Mesenchymal stem cell (in vitro differentiated cells and primary cell): ENCODE results near the gene SMS. TPM values are rescaled to one million over a fixed set of nuclear protein-coding genes. Genes with fewer than 3 reads are reported as not detected.

Source experiments
- DNase-seq: peaks from one replicate; pipeline ENCODE4 v3.0.0-alpha.2; 2013
- H2AFZ ChIP-seq: one replicate; pipeline ENCODE4 v1.6.1; 2013; ENCODE audit warnings: low read depth, mild to moderate bottlenecking, control low read depth, inconsistent platforms, low read length, moderate library complexity
- H2AK5ac ChIP-seq: 2 replicates; pipeline ENCODE4 v1.6.1; 2013; ENCODE audit warnings: low read length, moderate library complexity, mild to moderate bottlenecking, inconsistent platforms; ENCODE audit not compliant: severe bottlenecking
- H2BK120ac ChIP-seq: one replicate; pipeline ENCODE4 v1.6.1; 2013; ENCODE audit warnings: low read depth, mild to moderate bottlenecking, inconsistent platforms, low read length, moderate library complexity
- H2BK12ac ChIP-seq, 2 experiments: one replicate each; pipeline ENCODE4 v1.6.1; 2013; ENCODE audit warnings: inconsistent platforms in 2 of 2, low read length in 2 of 2, mild to moderate bottlenecking in 2 of 2, moderate library complexity in 2 of 2, control low read depth in 1 of 2
- H2BK15ac ChIP-seq: one replicate; pipeline ENCODE4 v1.6.1; 2013; ENCODE audit warnings: mild to moderate bottlenecking, low read depth, inconsistent platforms; ENCODE audit not compliant: poor library complexity, severe bottlenecking
- H2BK5ac ChIP-seq: 2 replicates; pipeline ENCODE4 v1.6.1; 2013; ENCODE audit warnings: low read depth, mild to moderate bottlenecking, low read length, control low read depth, inconsistent platforms; ENCODE audit not compliant: poor library complexity, severe bottlenecking
- H3K14ac ChIP-seq, 2 experiments: one replicate each; pipeline ENCODE4 v1.6.1; 2013; ENCODE audit warnings: inconsistent platforms in 2 of 2, low read length in 2 of 2, control low read depth in 1 of 2, mild to moderate bottlenecking in 1 of 2, moderate library complexity in 1 of 2
- H3K18ac ChIP-seq, 2 experiments: one replicate each; pipeline ENCODE4 v1.6.1; 2013; ENCODE audit warnings: inconsistent platforms in 2 of 2, low read length in 2 of 2, control low read depth in 1 of 2, low read depth in 1 of 2, mild to moderate bottlenecking in 1 of 2
- H3K23ac ChIP-seq, 2 experiments: one replicate each; pipeline ENCODE4 v1.6.1; 2013; ENCODE audit warnings: inconsistent platforms in 2 of 2, low read length in 2 of 2, mild to moderate bottlenecking in 2 of 2, moderate library complexity in 2 of 2, control low read depth in 1 of 2
- H3K27ac ChIP-seq: 2 replicates; pipeline ENCODE4 v1.5.1; 2013; ENCODE audit warnings: mild to moderate bottlenecking, moderate library complexity, low read length, control low read depth, inconsistent platforms; ENCODE audit not compliant: poor library complexity, severe bottlenecking
- H3K27me3 ChIP-seq, 2 experiments: 2 replicates each; pipeline versions ENCODE4 v1.6.1 to v1.7.0; 2013; ENCODE audit warnings: low read length in 2 of 2, mild to moderate bottlenecking in 2 of 2, moderate library complexity in 2 of 2, control low read depth in 1 of 2, inconsistent platforms in 1 of 2; ENCODE audit not compliant: control insufficient read depth in 1 of 2, insufficient read depth in 1 of 2
- H3K36me3 ChIP-seq, 2 experiments: 2 replicates each; pipeline versions ENCODE4 v1.6.1 to v1.7.0; 2013; ENCODE audit warnings: low read length in 2 of 2, control low read depth in 1 of 2, inconsistent platforms in 1 of 2, low read depth in 1 of 2, mild to moderate bottlenecking in 1 of 2; ENCODE audit not compliant: insufficient read depth in 2 of 2, control insufficient read depth in 1 of 2
- H3K4ac ChIP-seq, 2 experiments: one replicate each; pipeline ENCODE4 v1.6.1; 2013; ENCODE audit warnings: inconsistent platforms in 2 of 2, low read length in 2 of 2, mild to moderate bottlenecking in 2 of 2, moderate library complexity in 2 of 2, control low read depth in 1 of 2, low read depth in 1 of 2
- H3K4me1 ChIP-seq: 2 replicates; pipeline ENCODE4 v1.6.1; 2013; ENCODE audit warnings: low read depth, low read length, control low read depth; ENCODE audit not compliant: control insufficient read depth, insufficient read depth
- H3K4me2 ChIP-seq: 2 replicates; pipeline ENCODE4 v1.6.1; 2013; ENCODE audit warnings: low read length, mild to moderate bottlenecking, inconsistent platforms; ENCODE audit not compliant: poor library complexity, severe bottlenecking
- H3K4me3 ChIP-seq, 2 experiments: 2 replicates each; pipeline versions ENCODE4 v1.5.1 to v1.7.0; 2013; ENCODE audit warnings: low read length in 2 of 2, mild to moderate bottlenecking in 2 of 2, control low read depth in 1 of 2, low read depth in 1 of 2; ENCODE audit not compliant: insufficient read depth in 1 of 2
- H3K79me1 ChIP-seq: replicated peaks from 2 replicates; pipeline ENCODE4 v1.6.1; 2013; ENCODE audit warnings: mild to moderate bottlenecking, control low read depth, low read length, inconsistent platforms; ENCODE audit not compliant: poor library complexity, severe bottlenecking
- H3K9ac ChIP-seq: 2 replicates; pipeline ENCODE4 v1.7.0; 2013; ENCODE audit warnings: mild to moderate bottlenecking, low read length, moderate library complexity
- H3K9me3 ChIP-seq: 2 replicates; pipeline ENCODE4 v1.7.0; 2013; ENCODE audit warnings: mild to moderate bottlenecking, low read length; ENCODE audit not compliant: control insufficient read depth
- H4K8ac ChIP-seq: one replicate; pipeline ENCODE4 v1.6.1; 2013; ENCODE audit warnings: inconsistent platforms, mild to moderate bottlenecking, low read length, moderate library complexity
- H4K91ac ChIP-seq: one replicate; pipeline ENCODE4 v1.6.1; 2013; ENCODE audit warnings: mild to moderate bottlenecking, low read length, inconsistent platforms
- WGBS: methylation state at CpG from one replicate; pipeline ENCODE4 v1.1.7; 2013; ENCODE audit warnings: mixed read lengths; 5-methylcytosine and 5-hydroxymethylcytosine counted together
- polyA plus RNA-seq, 2 experiments: library from polyadenylated mRNA; stranded (reverse); fragments of 200-250 nt; gene quantifications; one replicate each; pipeline ENCODE4 v1.2.3, GENCODE V29; 2013

The SMS gene
- polyA plus RNA-seq (2013, experiment 1 of 2) = 63.7 TPM
- 65.0 TPM for polyA plus RNA-seq (2013, experiment 2 of 2)

- H3K9me3 ChIP-seq = no peaks in the 10 kb centered on the region
- no peaks in the 10 kb centered on the region for H3K27me3 ChIP-seq
- no peak within 1 kb of the TSS for H3K23ac ChIP-seq
- no peaks in the 10 kb centered on the region for H3K36me3 ChIP-seq
- peak within 1 kb of the TSS in 1 of 2 experiments; percentile 48 for H2BK12ac ChIP-seq
- no peaks in the 10 kb centered on the region for H3K79me1 ChIP-seq
- H2AK5ac ChIP-seq = no peak within 1 kb of the TSS
- H2BK15ac ChIP-seq = peak within 1 kb of the TSS; percentile 28
- H4K91ac ChIP-seq = no peak within 1 kb of the TSS
- H3K27ac ChIP-seq = peak within 1 kb of the TSS; percentile 60
- H3K9ac ChIP-seq = peak within 1 kb of the TSS; percentile 86
- H3K4me2 ChIP-seq = peak within 1 kb of the TSS; percentile 34
- peak; percentile 73 for DNase-seq
- H2BK120ac ChIP-seq = no peak within 1 kb of the TSS
- WGBS = 0% methylated on average over 9 of the region's 46 CpGs
- no peak within 1 kb of the TSS for H3K14ac ChIP-seq
- H3K4me1 ChIP-seq = peaks cover 4% of the 10 kb centered on the region
- peak within 1 kb of the TSS; percentile 54 to 62 for H3K18ac ChIP-seq
- H4K8ac ChIP-seq = no peak within 1 kb of the TSS
- no peak within 1 kb of the TSS for H2BK5ac ChIP-seq
- no peak within 1 kb of the TSS for H2AFZ ChIP-seq
- H3K4me3 ChIP-seq = peak within 1 kb of the TSS; percentile 73 to 75
- peak within 1 kb of the TSS in 1 of 2 experiments; percentile 51 for H3K4ac ChIP-seq
Measured at GRCh38 chrX:21940356-21940829, at the start of gene SMS. Gene SMS, plus strand, starts transcription at chrX:21940709. Its CDS starts 116 bp downstream, at chrX:21940825.

GRCh38 chrX:21905313-21905712 is 35.2 kb upstream of the SMS start:
- no peaks in the 10 kb centered on the region for H3K36me3 ChIP-seq
- H3K27me3 ChIP-seq = no peaks in the 10 kb centered on the region
- H3K4ac ChIP-seq = no peak overlapping the region
- H2BK15ac ChIP-seq = no peak overlapping the region
- no peak overlapping the region for H4K8ac ChIP-seq
- no peaks in the 10 kb centered on the region for H3K79me1 ChIP-seq
- no peak overlapping the region for H3K9ac ChIP-seq
- no peak overlapping the region for H2AK5ac ChIP-seq
- H2BK120ac ChIP-seq = no peak overlapping the region
- no peak overlapping the region for H3K27ac ChIP-seq
- no peak overlapping the region for H3K4me2 ChIP-seq
- no peak for DNase-seq
- H2BK12ac ChIP-seq = no peak overlapping the region
- no peaks in the 10 kb centered on the region for H3K4me1 ChIP-seq
- no peak overlapping the region for H2BK5ac ChIP-seq
- no peak overlapping the region for H4K91ac ChIP-seq
- no peaks in the 10 kb centered on the region for H3K9me3 ChIP-seq
- no peak overlapping the region for H3K4me3 ChIP-seq
- H3K23ac ChIP-seq = no peak overlapping the region
- 79% methylated on average over 1 of the region's 2 CpGs for WGBS
- no peak overlapping the region for H3K14ac ChIP-seq
- peak overlapping the region in 1 of 2 experiments; percentile 21 for H3K18ac ChIP-seq
- H2AFZ ChIP-seq = no peak overlapping the region

GRCh38 chrX:21905953-21906352 is 34.6 kb upstream of the SMS start:
- Histone ChIP-seq H3K9ac (no peak overlapping the region), H3K4ac (no peak overlapping the region), H3K27ac (no peak overlapping the region), H3K36me3 (no peaks in the 10 kb centered on the region), H3K18ac (no peak overlapping the region), H3K9me3 (no peaks in the 10 kb centered on the region), H2BK15ac (no peak overlapping the region), H3K23ac (no peak overlapping the region), H3K4me3 (no peak overlapping the region), H3K79me1 (no peaks in the 10 kb centered on the region), H3K27me3 (no peaks in the 10 kb centered on the region), H2AFZ (no peak overlapping the region), H3K4me1 (no peaks in the 10 kb centered on the region), H2BK5ac (no peak overlapping the region), H2AK5ac (no peak overlapping the region), H3K4me2 (no peak overlapping the region), H2BK12ac (no peak overlapping the region), H4K91ac (no peak overlapping the region), H3K14ac (no peak overlapping the region), H4K8ac (no peak overlapping the region), H2BK120ac (no peak overlapping the region)
- no peak for DNase-seq
- 45% methylated on average over 2 of the region's 3 CpGs for WGBS

GRCh38 chrX:21907260-21907659 is 33.2 kb upstream of the SMS start:
- Histone ChIP-seq H3K9me3 (no peaks in the 10 kb centered on the region), H3K18ac (no peak overlapping the region), H4K8ac (no peak overlapping the region), H3K36me3 (no peaks in the 10 kb centered on the region), H2BK15ac (no peak overlapping the region), H2AK5ac (no peak overlapping the region), H2AFZ (no peak overlapping the region), H3K4me3 (no peak overlapping the region), H3K4me2 (no peak overlapping the region), H4K91ac (no peak overlapping the region), H3K14ac (no peak overlapping the region), H3K27ac (no peak overlapping the region), H3K9ac (no peak overlapping the region), H2BK12ac (no peak overlapping the region), H3K23ac (no peak overlapping the region), H3K4ac (no peak overlapping the region), H3K27me3 (no peaks in the 10 kb centered on the region), H3K79me1 (no peaks in the 10 kb centered on the region), H2BK5ac (no peak overlapping the region), H2BK120ac (no peak overlapping the region), H3K4me1 (no peaks in the 10 kb centered on the region)
- WGBS = no CpG with 5 or more reads among the region's 1 CpG
- DNase-seq = peak; percentile 29
